Superior temporal gyrus (tissue), 1 donor: ENCODE results near the gene NFE2L1.

Source experiments
- DNase-seq: peaks from one replicate; pipeline ENCODE4 v3.0.0-alpha.2; 2016; ENCODE audit errors: extremely low spot score

NFE2L1 gene

GRCh38 chr17:48047113-48047740 lies 932 bp upstream of the NFE2L1 start:
- no peak for DNase-seq

GRCh38 chr17:48048384-48049126 lies 396 bp downstream of the NFE2L1 start:
- DNase-seq = no peak

GRCh38 chr17:48051283-48051682 lies 3.1 kb downstream of the NFE2L1 start:
- no peak for DNase-seq

- DNase-seq = peak; percentile 42
Measured at GRCh38 chr17:48051706-48052486, 3.7 kb downstream of the NFE2L1 start.

- DNase-seq = peak; percentile 69
Measured at GRCh38 chr17:48052956-48053757, 5.0 kb downstream of the NFE2L1 start.

- DNase-seq = no peak
Measured at GRCh38 chr17:48053758-48054237, 5.6 kb downstream of the NFE2L1 start.

GRCh38 chr17:48054238-48055185 lies 6.4 kb downstream of the NFE2L1 start:
- peak; percentile 79 for DNase-seq

- DNase-seq = no peak
Measured at GRCh38 chr17:48055531-48056245, 7.5 kb downstream of the NFE2L1 start.

- DNase-seq = no peak
Measured at GRCh38 chr17:48056246-48056745, 8.1 kb downstream of the NFE2L1 start.

- no peak for DNase-seq
Measured at GRCh38 chr17:48056879-48057278, 8.7 kb downstream of the NFE2L1 start.

- DNase-seq = no peak
Measured at GRCh38 chr17:48057626-48058025, 9.5 kb downstream of the NFE2L1 start.

- no peak for DNase-seq
Measured at GRCh38 chr17:48058393-48059124, 10.4 kb downstream of the NFE2L1 start.

GRCh38 chr17:48059125-48059668 lies 11.0 kb downstream of the NFE2L1 start:
- no peak for DNase-seq

- DNase-seq = no peak
Measured at GRCh38 chr17:48060249-48060648, 12.1 kb downstream of the NFE2L1 start.

- DNase-seq = no peak
Measured at GRCh38 chr17:48062273-48062672, 14.1 kb downstream of the NFE2L1 start.

GRCh38 chr17:48064638-48065037 lies 16.5 kb downstream of the NFE2L1 start:
- no peak for DNase-seq

- no peak for DNase-seq
Measured at GRCh38 chr17:48066192-48066591, 18.0 kb downstream of the NFE2L1 start.

GRCh38 chr17:48066656-48067055 lies 18.5 kb downstream of the NFE2L1 start:
- no peak for DNase-seq

GRCh38 chr17:48067245-48067644 lies 19.1 kb downstream of the NFE2L1 start:
- DNase-seq = no peak
